ENCODE data around the gene COL4A1.

The COL4A1 gene

GRCh38 chr13:110254751-110255553 is 52.0 kb downstream of the COL4A1 start:
- no peak for DNase-seq

GRCh38 chr13:110254151-110254679 is 52.7 kb downstream of the COL4A1 start:
- no peak for DNase-seq

GRCh38 chr13:110251193-110251819 is 55.7 kb downstream of the COL4A1 start:
- DNase-seq: no peak

GRCh38 chr13:110250258-110250891 is 56.6 kb downstream of the COL4A1 start:
- no peak for DNase-seq

GRCh38 chr13:110249326-110249725 is 57.6 kb downstream of the COL4A1 start:
- DNase-seq: no peak

GRCh38 chr13:110248449-110249143 is 58.4 kb downstream of the COL4A1 start:
- no peak for DNase-seq

GRCh38 chr13:110246530-110246929 is 60.4 kb downstream of the COL4A1 start:
- no peak for DNase-seq

- no peak for DNase-seq
Measured at GRCh38 chr13:110245416-110245899, 61.5 kb downstream of the COL4A1 start.

- no peak for DNase-seq
Measured at GRCh38 chr13:110244976-110245375, 62.0 kb downstream of the COL4A1 start.

- no peak for DNase-seq
Measured at GRCh38 chr13:110244071-110244830, 62.7 kb downstream of the COL4A1 start.

- no peak for DNase-seq
Measured at GRCh38 chr13:110242615-110243014, 64.3 kb downstream of the COL4A1 start.

GRCh38 chr13:110240943-110241342 is 66.0 kb downstream of the COL4A1 start:
- DNase-seq: no peak

GRCh38 chr13:110240352-110240751 is 66.6 kb downstream of the COL4A1 start:
- no peak for DNase-seq

- DNase-seq: no peak
Measured at GRCh38 chr13:110239280-110240125, 67.5 kb downstream of the COL4A1 start.

GRCh38 chr13:110238818-110239195 is 68.2 kb downstream of the COL4A1 start:
- no peak for DNase-seq

- DNase-seq: no peak
Measured at GRCh38 chr13:110237875-110238817, 68.8 kb downstream of the COL4A1 start.

GRCh38 chr13:110236831-110237261 is 70.1 kb downstream of the COL4A1 start:
- no peak for DNase-seq

- DNase-seq: no peak
Measured at GRCh38 chr13:110236431-110236830, 70.5 kb downstream of the COL4A1 start.

GRCh38 chr13:110234532-110234931 is 72.4 kb downstream of the COL4A1 start:
- DNase-seq: no peak

GRCh38 chr13:110233951-110234280 is 73.0 kb downstream of the COL4A1 start:
- DNase-seq: no peak

All from activated CD4-positive, alpha-beta T cell treated with anti-CD3 and anti-CD28 coated beads, Interleukin-10, Interleukin-2, amounts not matched to agents 100 ng/mL and 50 ng/mL, durations not matched to agents 16 hours and 8 hours (primary cell).